ENCODE measurements around the gene ITPR2.
"Not testable (repeated sequence)": the region's sequence is repeated elsewhere in the genome, so short reads cannot be mapped to it uniquely, and the experiment has no call there.

DNA sequence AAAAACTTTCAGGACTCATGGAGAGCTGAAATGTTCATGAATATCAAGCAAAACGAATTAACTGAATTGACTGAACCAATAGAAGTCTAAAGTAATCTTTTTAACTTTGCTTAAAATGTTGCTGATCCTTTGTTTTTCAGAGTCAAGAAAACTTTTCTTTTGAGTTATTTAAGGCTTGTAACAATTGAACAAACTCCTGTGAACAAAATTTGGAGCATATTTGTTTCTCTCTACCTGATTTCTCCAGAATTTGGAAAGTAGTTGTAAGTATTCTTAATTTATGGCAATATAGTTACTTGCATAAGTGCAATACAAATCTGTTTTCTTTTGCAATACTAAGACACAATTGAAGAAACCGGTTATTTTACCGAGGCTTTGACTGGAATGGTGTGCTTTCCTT is 77.6 kb downstream of the ITPR2 start:
- TF ChIP-seq, protein P1, sequence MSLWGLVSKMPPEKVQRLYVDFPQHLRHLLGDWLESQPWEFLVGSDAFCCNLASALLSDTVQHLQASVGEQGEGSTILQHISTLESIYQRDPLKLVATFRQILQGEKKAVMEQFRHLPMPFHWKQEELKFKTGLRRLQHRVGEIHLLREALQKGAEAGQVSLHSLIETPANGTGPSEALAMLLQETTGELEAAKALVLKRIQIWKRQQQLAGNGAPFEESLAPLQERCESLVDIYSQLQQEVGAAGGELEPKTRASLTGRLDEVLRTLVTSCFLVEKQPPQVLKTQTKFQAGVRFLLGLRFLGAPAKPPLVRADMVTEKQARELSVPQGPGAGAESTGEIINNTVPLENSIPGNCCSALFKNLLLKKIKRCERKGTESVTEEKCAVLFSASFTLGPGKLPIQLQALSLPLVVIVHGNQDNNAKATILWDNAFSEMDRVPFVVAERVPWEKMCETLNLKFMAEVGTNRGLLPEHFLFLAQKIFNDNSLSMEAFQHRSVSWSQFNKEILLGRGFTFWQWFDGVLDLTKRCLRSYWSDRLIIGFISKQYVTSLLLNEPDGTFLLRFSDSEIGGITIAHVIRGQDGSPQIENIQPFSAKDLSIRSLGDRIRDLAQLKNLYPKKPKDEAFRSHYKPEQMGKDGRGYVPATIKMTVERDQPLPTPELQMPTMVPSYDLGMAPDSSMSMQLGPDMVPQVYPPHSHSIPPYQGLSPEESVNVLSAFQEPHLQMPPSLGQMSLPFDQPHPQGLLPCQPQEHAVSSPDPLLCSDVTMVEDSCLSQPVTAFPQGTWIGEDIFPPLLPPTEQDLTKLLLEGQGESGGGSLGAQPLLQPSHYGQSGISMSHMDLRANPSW (CRISPR knock-in tag; IDR thresholded peaks at IDR 0.05; ENCODE audit: borderline replicate concordance), result not testable (repeated sequence)
- TF ChIP-seq ZNF354B (CRISPR knock-in tag; IDR thresholded peaks at IDR 0.05); ZNF747 (CRISPR knock-in tag; IDR thresholded peaks at IDR 0.05; ENCODE audit: borderline replicate concordance); RAD21 (CRISPR knock-in tag; IDR thresholded peaks at IDR 0.05); KLF16 (CRISPR knock-in tag; IDR thresholded peaks at IDR 0.05): not testable (repeated sequence)
- TF ChIP-seq, protein P2, sequence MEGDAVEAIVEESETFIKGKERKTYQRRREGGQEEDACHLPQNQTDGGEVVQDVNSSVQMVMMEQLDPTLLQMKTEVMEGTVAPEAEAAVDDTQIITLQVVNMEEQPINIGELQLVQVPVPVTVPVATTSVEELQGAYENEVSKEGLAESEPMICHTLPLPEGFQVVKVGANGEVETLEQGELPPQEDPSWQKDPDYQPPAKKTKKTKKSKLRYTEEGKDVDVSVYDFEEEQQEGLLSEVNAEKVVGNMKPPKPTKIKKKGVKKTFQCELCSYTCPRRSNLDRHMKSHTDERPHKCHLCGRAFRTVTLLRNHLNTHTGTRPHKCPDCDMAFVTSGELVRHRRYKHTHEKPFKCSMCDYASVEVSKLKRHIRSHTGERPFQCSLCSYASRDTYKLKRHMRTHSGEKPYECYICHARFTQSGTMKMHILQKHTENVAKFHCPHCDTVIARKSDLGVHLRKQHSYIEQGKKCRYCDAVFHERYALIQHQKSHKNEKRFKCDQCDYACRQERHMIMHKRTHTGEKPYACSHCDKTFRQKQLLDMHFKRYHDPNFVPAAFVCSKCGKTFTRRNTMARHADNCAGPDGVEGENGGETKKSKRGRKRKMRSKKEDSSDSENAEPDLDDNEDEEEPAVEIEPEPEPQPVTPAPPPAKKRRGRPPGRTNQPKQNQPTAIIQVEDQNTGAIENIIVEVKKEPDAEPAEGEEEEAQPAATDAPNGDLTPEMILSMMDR (CRISPR knock-in tag; IDR thresholded peaks at IDR 0.05), result not testable (repeated sequence)
